HG02938 (cell line): ENCODE results near the gene MYOG.

Source experiments
- ATAC-seq: cut with Tn5 transposase; IDR thresholded peaks from one replicate; pipeline ENCODE4 v1.9.1; 2021; ENCODE audit warnings: mild to moderate bottlenecking, moderate library complexity; ENCODE audit not compliant: unreplicated experiment

Gene MYOG

DNA sequence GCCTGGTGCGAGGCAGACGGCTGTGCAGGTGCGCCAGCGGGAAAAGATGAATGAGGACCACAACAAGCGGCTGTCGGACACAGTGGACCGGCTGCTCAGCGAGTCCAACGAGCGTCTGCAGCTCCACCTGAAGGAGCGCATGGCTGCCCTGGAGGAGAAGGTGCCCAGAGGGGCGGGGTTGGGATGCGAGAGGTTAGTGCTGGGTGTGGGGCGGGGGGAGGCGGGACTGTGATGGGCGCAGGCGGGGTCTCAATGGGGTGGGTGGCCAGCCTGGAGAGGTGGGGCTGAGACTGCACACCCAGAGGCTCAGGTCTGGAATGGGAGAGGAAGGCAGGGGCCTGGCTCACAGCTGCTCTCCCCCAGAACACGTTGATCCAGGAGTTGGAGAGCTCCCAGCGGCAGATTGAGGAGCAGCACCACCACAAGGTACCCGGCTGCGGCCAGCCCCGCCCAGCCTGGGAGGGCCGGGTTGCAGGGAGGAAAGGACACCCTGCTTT lies 37.2 kb downstream of the MYOG start:
- ATAC-seq = no peak

DNA sequence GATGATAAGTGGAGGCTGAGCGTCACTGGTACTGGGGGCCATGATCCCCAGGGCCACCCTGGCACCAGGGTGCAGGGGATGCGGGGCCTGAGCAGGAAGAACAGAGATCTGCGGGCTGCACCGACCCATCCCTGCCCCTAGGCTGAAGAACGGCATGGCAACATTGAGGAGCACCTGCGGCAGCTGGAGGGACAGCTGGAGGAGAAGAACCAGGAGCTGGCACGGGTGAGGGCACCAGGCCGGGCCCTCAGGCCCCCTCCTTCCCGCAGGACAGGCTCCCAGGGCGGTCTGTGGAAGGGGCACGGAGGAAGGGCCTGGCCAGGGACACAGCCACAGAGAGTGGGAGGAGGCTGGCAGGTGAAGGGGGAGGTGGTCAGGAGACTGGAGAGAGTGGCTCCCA lies 37.7 kb downstream of the MYOG start:
- ATAC-seq = no peak

GRCh38 chr1:203046984-203047630 lies 38.7 kb downstream of the MYOG start:
- ATAC-seq = no peak

DNA sequence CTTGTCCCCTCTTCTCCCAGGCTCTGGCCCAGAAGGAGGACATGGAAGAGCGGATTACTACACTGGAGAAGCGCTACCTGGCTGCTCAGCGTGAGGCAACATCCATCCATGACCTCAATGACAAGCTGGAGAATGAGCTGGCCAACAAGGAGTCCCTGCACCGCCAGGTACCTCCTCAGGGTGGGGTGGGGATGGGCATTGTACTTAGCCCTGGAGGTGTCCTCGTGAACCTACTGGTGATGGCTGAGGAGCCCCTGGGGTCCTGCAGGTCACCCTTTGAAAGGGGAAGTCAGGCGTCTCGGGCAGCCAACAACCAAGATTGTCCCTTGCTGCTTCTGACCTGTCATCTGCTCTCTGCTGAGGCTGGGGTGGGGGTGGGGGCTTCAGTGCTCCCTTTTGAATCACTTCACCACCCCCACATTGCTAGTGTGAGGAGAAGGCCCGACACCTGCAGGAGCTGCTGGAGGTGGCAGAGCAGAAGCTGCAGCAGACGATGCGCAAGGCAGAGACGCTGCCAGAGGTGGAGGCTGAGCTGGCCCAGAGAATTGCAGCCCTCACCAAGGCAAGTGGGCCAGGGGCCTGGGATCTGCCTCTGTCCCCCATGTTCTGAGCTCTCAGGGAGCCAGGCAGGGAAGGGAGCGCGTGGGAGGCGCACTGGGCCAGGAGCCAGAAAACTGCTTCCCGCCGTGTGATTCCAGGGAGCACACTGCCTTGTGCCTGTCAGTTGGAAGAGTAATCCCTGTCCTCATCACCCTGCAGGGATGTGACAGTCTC lies 39.8 kb downstream of the MYOG start:
- ATAC-seq = no peak

- ATAC-seq = no peak
These were observed 40.5 kb downstream of the MYOG start for GRCh38 chr1:203045336-203045735.

DNA sequence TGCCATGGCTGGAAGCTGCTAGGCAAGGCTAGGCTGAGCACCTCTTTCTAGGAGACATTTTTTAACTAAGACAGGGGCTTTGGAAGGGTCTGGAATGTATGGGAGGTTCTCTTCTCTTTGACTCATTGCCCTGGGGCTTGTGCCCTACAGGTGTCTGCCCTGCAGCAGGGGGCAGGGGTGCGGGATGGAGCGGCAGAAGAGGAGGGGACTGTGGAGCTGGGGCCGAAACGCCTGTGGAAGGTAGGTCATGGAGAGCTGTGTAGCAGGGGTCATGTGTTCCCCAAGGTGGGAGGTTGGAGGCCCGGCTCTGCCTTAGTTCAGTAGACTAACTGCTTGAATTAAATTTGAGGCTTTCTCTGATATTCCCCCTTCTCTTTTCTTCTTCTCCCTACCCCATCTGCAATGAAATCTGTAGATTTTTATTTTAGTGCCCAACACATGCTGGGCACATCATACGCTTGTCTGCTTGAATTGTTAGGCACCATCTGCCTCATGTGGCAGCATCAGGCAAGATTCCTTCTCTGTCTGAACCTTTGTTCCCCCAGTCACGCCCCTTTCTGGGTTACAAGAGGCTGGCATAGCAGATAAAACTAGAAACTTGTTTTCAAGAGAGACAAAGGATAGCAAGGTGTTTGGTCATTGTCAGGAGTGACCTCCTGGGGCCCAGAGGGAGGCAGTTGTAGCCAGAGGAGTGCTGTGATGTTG lies 41.1 kb downstream of the MYOG start:
- no peak for ATAC-seq

- no peak for ATAC-seq
These were observed 41.8 kb downstream of the MYOG start for GRCh38 chr1:203043830-203044545.

GRCh38 chr1:203041351-203041932 lies 44.4 kb downstream of the MYOG start:
- ATAC-seq = no peak

- no peak for ATAC-seq
These were observed 45.1 kb downstream of the MYOG start for GRCh38 chr1:203040513-203041275.

DNA sequence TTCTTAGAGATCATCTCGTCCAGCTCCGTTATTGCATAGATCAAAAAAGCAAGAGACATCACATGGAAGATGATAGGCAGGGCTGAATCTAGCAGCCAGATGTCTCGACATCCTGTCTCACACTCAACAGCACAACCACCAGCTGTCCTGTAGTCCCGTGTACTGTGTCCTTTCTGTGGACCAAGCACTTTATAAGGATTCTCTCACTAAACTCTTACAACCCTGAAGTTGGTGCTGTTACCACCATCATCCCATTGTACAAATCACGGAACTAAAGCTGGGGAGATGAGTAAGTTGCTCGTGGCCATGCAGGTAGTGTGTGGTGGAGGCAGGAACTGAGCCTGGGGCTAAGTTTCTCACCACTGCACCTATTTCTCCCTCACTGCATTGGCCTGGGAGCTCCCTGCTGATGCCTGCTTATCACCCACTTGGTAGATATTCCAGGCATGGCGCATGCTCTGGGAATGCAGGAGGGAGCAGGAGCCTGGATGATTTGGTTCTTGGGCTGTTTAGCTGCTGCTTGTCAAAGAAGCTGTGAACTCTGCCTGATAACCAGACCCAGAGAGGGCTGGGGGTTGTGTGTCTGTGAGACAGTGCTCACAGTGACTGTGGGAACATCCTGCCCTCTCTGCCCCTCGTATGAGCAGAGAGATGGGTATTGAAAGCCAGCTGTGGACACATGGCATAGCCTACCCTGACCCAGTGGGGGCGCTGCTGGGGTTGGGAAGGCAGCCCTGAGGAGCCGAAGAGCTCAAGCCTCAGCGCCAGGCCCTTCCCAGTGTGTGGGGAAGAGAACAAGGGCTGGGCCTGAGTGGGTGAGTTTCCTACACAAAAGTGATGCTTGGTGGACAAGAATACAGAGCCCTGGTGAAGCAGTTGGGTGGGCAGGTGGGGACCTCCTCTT lies 46.0 kb downstream of the MYOG start:
- ATAC-seq = no peak

GRCh38 chr1:203038891-203039608 lies 46.8 kb downstream of the MYOG start:
- ATAC-seq = no peak

- ATAC-seq = no peak
These were observed 47.5 kb downstream of the MYOG start for GRCh38 chr1:203038217-203038741.

- no peak for ATAC-seq
These were observed 48.2 kb downstream of the MYOG start for GRCh38 chr1:203037509-203038190.

DNA sequence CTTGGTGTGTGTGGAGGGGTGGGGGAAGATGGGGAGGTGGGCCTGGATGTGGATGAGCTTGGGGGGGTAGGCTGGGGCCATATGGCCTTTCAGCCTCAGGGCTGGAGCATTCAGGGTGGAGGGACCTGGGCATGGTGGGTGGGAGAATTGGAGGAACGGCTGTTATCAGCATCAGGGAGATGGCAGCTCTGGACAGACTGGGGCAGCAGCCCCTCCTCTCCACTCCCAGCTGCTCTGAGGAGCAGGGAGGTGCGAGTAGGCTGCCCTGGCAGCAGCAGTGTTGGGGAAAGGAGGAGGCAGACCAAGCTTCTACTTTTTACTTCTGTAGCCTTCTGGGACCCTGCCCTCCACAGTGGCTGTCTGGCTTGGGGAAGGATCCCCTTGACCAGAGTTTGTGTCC lies 49.3 kb downstream of the MYOG start:
- ATAC-seq = no peak

GRCh38 chr1:203036135-203036534 lies 49.7 kb downstream of the MYOG start:
- no peak for ATAC-seq

- ATAC-seq = no peak
These were observed 50.5 kb downstream of the MYOG start for GRCh38 chr1:203035111-203036000.
